IPS DF 19.7 (cell line): ENCODE measurements around the gene NAV3.

Experiments used
- DNase-seq: peaks from one replicate; pipeline ENCODE4 v3.0.0-alpha.2; 2013; ENCODE audit warnings: low read depth, low spot score

The NAV3 gene

DNA sequence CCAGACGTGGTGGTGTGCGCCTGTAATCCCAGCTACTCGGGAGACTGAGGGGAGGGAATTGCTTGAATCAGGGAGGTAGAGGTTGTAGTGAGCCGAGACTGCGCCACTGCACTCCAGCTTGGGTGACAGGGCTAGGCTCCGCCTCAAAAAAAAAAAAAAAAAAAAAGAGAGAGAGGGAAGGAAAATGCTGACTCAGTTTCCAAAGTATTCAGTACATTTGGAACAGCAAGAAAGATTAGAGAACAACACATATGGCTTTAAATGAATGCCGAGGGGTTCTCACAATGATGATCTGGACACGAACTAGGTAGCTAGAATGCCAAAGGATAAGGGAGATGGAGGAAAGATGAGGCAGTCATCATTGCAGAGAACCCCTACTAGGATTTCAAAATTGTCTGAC, 97.4 kb downstream of the NAV3 start:
- no peak for DNase-seq

- no peak for DNase-seq
Observed at GRCh38 chr12:77932216-77932615, 101.5 kb downstream of the NAV3 start.

DNA sequence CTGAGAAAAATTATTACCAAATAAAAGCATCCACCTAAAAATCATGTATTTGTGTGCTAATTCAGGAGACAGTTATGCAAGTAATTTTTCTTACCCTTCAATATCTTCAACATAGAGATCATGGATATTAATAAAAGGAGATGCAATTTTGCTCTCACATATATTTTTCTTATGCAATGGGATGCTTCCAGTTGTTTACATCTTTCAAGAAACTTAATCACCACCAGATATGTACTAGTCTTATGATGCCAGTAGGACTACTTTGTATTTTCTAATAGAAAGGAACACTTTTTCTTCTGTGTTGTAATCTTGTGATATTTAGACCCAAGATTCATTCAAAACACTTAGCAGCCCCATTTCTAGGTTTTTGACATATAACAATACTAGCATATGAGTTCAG, 107.6 kb downstream of the NAV3 start:
- DNase-seq = no peak

GRCh38 chr12:77940011-77940423, 109.3 kb downstream of the NAV3 start:
- no peak for DNase-seq

DNA sequence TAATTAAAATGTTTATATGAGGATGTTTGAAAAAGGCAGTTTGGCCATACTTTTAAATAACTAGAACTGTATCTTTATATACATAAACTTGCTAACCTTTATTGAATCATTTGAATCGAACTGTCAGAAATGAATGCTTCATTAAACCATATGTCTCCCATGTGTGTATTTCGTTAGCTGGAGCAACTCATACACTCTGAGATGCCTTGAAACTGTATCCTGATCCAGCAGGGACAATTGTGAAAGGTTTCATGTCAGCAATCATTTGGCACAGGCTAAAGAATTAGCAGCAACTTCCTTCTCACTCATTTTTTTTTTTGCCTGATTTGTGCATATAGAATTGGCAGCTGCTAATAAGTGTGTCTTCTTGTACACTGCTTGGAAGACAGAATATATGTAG, 109.9 kb downstream of the NAV3 start:
- no peak for DNase-seq

DNA sequence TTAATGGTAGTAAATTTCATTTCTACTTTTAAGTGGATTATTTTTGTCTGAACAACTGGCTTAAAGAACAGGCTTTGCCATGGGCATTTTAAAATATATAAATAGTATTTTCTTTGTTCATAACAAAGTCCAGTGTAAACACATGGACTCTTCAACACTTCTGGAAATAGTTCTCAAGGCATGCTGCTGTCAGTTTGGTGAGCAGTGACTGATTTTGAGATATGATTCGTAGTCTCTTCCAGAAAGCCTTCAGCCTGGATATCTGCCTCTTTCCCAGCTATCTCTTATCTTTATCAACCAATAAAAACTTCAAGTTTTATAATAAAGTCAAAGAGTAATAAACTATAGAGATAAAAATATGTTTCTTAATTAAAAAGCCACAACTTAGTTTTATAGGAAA, 110.7 kb downstream of the NAV3 start:
- DNase-seq = no peak

- DNase-seq = no peak
Observed at GRCh38 chr12:77943466-77943865, 112.8 kb downstream of the NAV3 start.

DNA sequence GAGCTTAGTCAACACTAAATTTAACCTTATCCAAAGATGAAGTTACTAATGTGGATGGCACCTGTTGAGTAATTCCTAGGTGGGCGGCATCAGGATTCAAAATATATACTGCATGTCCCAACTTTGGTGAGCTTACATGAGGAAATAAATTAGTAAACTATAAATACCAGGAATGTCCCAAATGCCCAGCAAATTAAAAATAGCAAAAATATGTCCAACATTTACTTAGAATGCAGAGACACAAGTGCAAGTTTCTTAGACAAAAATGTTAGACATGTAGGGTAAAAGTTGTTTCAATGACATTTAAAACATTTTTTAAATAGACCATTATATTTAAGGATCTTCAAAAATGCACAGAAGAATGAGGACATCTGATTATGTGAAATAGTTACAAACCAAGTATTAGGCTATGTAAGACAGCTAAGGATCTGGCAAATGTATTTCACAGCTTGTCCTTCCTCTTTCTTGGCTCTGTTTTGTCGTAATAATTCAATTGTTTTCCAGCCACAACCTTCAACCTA, 115.9 kb downstream of the NAV3 start:
- no peak for DNase-seq

DNA sequence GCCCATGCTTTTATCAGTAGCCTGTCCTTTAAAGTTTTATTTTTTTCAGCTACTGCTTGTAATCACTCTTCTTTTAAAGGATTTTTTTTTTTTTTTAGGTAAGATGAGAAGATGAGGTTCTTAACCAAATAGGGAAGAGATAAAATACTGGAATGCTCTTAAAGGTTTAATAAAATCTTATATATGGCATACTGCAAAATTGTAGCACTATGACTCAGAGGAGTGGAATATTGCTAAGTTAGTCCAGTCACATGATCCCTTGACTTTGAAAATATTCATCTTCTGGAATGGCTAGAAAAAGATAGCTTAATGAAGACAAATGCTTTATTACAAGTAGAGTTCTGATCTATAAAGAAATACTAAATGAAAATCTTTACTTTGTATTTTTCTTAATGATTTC, 116.6 kb downstream of the NAV3 start:
- DNase-seq = no peak

GRCh38 chr12:77947746-77948145, 117.1 kb downstream of the NAV3 start:
- DNase-seq = no peak

DNA sequence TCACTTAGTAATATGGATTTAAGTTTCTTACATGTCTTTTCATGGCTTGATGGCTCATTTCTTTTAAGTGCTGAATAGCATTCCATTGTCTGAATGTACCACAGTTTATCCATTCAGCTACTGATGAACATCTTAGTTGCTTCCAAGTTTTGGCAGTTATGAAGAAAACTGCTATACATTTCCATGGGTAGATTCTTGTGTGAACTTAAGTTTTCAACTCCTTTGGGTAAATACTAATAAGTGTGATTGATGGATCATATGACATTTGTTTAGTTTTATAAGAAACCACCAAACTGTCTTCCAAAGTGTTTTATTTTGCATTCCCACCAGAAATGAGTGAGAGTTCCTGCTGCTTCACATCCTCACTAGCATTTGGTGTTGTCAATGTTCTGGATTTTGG, 119.2 kb downstream of the NAV3 start:
- DNase-seq = no peak

DNA sequence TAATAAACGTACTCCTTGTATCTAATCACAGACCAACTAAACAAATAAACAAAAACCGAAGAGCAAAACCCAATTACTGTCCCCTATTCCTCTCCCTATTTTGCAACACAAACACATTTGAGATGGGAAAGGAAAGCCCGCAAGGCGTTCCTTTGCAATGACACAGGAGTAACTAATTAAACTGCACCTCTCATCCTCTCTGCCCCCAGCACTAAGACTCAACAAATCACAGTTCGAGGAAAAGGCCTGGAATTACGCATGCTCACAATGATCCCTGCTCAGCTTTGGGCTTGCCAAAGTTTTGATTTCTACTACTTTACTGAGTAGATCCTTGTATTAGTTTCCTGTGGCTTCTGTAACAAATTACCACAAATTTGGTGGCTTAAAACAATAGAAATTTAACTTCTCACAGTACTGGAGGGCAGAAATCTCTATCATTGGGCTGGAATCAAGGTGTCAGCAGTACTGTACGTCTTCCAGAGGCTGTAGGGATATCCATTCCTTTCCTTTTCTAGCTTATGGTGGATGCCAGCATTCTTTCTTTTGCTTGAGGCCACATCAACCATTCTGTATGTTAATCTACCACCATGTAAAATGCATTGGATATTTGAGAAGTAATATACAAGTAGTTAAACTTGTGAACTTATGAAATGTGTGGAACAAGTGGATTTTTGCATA, 123.0 kb downstream of the NAV3 start:
- DNase-seq = no peak

DNA sequence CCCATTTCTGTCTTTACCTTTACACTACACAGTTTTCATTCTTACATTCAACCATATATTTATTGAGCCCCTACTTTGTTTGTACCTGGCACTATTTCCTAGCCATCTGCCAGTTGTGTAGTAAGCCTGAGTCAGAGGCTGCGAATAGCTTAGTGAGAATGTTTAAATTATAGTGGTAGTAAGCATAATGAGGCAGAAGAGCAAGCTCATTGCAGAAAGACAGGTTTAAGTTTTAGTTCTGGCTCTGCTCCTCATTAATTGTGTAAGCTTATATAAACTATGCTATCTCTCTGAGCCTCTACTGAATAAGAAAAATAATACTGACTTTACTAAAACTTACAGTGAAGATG, 123.5 kb downstream of the NAV3 start:
- no peak for DNase-seq

- no peak for DNase-seq
Observed at GRCh38 chr12:77957062-77957461, 126.4 kb downstream of the NAV3 start.

GRCh38 chr12:77963576-77964178, 133.0 kb downstream of the NAV3 start:
- DNase-seq = no peak

- DNase-seq = no peak
Observed at GRCh38 chr12:77965790-77966189, 135.1 kb downstream of the NAV3 start.

- no peak for DNase-seq
Observed at GRCh38 chr12:77968021-77968420, 137.3 kb downstream of the NAV3 start.

- DNase-seq = no peak
Observed at GRCh38 chr12:77968571-77968970, 137.9 kb downstream of the NAV3 start.

- no peak for DNase-seq
Observed at GRCh38 chr12:77973579-77973978, 142.9 kb downstream of the NAV3 start.

- DNase-seq = no peak
Observed at GRCh38 chr12:77974645-77975044, 144.0 kb downstream of the NAV3 start.

GRCh38 chr12:77979597-77980250, 149.0 kb downstream of the NAV3 start:
- DNase-seq = no peak

DNA sequence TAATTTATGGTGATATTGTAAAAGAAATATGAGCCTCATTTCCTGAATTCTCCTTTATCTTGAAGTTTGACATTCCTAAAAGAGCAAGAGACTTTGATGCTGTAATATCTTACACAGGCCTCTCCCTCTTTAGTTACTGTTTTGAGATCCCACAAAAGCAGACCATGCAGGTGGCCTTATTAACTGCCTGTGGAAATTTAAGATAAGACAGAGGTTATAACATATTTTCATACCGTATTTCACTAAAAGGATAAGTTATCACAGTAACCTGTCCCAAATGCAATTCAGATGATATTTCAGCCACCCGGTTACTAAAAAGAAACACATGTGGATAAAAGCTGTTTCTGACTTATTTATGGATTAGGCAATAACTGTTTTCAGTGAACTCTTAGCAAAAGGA, 150.1 kb downstream of the NAV3 start:
- DNase-seq = no peak

DNA sequence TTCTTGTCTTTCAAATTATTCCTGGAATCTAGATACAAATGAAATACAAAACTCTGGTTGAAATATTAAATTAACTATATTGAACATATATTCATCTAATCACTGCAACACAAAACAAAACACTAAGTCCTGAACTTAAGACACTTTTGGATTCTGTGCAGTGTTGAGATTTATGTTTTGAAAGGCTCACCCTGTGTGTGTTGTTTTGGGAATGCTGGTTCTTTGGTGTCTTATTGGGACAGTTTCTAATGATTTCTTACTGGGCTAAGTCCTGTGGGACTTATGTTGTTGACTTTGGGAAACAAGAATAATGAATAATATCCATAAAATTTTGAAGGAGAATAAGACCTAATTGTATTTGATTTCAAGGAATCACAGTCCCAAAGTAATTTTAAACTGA, 153.2 kb downstream of the NAV3 start:
- DNase-seq = no peak
